NCI-H69 (cell line): ENCODE results near the gene C2CD4C.
"Not testable (repeated sequence)": the region's sequence is repeated elsewhere in the genome, so short reads cannot be mapped to it uniquely, and the experiment has no call there.

ENCODE experiments used
- DNase-seq: peaks from one replicate; lab custom pipeline; 2025; lab: John Stamatoyannopoulos, UW

Gene C2CD4C

DNA sequence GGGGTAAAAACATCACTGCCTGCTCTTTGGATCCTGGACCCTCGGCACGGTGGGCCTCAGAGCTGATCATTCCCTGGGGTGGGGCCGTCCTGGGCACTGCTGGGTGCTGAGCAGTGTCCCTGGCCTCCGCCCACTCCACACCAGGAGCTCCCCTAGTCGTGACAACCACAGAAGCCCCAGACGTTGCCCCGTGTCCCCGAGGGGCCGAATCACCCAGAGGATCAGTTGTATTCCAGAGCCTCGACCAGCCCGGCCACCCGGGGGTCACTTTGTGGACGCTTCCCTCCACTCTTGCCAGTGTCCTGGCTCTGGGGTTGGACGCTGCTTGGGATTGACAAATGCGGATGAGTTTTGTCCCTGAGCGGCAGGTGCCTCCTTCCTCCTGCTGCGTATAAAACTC is 10.2 kb downstream of the C2CD4C start:
- DNase-seq, result no peak

- DNase-seq, result no peak
These were observed 10.8 kb downstream of the C2CD4C start for GRCh38 chr19:397941-398706.

DNA sequence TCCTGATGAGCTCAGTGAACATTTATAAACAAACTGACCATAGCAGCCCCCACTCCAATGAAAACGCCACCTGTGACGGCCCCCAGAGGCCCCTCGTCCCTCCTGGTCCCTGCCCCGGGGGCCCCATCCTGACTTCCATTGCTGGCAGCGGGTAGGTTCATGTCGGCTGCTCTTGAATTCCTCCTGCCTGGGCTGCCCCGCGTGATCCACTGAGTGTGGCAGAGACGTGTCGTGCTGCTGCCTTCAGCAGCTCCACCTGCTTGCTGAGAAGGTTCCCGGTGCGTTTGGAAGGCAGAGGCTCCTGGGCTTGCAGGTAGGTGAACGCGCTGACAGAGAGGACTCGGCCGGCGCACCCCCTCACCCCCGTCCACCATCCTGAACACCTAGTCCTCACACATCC is 11.6 kb downstream of the C2CD4C start:
- DNase-seq, result no peak

GRCh38 chr19:395467-395866 is 13.5 kb downstream of the C2CD4C start:
- DNase-seq, result no peak

DNA sequence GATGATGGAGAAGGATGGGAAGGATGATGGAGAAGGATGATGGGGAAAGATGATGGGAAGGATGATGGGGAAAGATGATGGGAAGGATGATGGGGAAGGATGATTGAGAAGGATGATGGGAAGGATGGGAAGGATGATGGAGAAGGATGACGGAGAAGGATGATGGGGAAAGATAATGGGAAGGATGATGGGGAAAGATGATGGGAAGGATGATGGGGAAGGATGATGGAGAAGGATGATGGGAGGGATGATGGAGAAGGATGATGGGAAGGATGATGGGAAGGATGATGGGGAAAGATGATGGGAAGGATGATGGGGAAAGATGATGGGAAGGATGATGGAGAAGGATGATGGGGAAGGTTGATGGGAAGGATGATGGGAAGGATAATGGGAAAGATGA is 14.1 kb downstream of the C2CD4C start:
- not testable (repeated sequence) for DNase-seq

DNA sequence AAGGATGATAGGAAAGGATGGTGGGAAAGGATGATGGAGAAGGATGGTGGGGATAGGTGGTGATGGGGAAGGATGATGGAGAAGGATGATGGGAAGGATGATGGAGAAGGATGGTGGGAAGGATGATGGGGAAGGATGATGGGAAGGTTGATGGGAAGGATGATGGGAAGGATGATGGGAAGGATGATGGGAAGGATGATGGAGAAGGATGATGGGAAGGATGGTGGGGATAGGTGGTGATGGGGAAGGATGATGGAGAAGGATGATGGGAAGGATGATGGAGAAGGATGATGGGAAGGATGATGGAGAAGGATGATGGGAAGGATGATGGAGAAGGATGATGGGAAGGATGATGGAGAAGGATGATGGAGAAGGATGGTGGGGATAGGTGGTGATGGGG is 15.4 kb downstream of the C2CD4C start:
- DNase-seq, result not testable (repeated sequence)

DNA sequence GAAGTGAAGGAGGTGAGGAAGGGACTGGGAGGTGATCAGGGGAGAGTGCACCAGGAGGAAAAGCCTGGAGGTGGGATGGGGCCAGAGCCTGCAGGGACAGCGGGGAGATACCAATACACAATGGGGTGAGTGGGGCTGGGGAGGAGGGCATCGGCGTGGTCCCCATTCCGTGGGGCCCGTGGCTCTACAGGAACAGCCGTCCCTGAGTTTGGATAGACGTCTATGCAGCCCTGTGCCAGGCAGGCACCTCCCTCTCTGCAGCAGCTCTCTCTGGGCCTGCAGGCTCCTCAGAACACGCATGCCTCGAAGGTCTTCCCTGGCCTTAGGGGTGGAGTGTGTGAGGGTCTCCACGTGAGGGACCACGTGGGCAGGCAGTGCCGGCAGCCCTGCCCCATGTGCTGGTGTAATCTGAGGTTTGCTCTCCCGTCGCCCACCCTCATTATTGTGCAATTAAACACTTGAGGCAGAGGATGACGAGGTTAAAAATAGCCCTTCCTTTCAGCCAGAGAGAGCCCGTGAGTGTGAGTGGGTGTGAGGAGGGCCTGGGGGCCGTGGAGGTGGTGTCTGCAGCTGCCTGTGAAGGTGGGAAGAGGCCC is 16.5 kb downstream of the C2CD4C start:
- no peak for DNase-seq

- no peak for DNase-seq
These were observed 17.1 kb downstream of the C2CD4C start for GRCh38 chr19:391726-392374.

GRCh38 chr19:391207-391557 is 17.8 kb downstream of the C2CD4C start:
- no peak for DNase-seq

GRCh38 chr19:390386-391206 is 18.4 kb downstream of the C2CD4C start:
- DNase-seq, result no peak

- no peak for DNase-seq
These were observed 19.0 kb downstream of the C2CD4C start for GRCh38 chr19:389935-390289.

DNA sequence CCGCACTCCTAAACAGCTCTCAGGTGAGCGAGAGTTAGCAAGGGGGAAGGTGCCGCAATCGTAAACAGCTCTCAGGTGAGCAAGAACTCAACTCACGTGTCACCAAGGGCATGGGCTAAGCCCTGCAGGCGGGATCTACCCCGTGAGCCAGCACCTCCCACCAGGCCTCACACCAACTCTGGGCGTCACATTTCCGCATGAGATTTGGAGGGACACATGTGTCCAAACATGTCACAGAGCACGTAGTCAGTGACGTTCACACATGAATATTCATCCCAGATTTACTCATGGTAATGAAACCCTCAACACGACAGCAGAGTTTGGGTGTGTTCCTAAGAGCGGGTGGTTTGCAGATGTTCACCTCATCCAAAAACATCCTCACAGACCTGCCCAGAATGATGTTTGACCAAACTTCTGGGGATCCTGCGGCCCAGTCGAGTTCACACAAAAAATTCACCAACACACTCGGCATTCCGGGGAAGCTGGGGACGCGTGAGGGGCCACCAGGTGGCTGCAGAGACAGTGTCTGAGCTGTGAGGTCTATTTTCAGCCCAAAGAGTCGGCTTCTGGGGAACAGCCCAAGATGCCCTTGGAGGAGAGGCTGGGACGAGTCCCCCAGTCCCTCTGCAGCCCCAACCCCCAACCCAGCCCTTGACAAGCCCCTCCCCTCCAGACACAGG is 19.6 kb downstream of the C2CD4C start:
- no peak for DNase-seq

GRCh38 chr19:388691-389090 is 20.3 kb downstream of the C2CD4C start:
- no peak for DNase-seq

- DNase-seq, result no peak
These were observed 21.2 kb downstream of the C2CD4C start for GRCh38 chr19:387777-388176.

- not testable (repeated sequence) for DNase-seq
These were observed 22.2 kb downstream of the C2CD4C start for GRCh38 chr19:386632-387301.

- not testable (repeated sequence) for DNase-seq
These were observed 22.8 kb downstream of the C2CD4C start for GRCh38 chr19:386189-386588.

DNA sequence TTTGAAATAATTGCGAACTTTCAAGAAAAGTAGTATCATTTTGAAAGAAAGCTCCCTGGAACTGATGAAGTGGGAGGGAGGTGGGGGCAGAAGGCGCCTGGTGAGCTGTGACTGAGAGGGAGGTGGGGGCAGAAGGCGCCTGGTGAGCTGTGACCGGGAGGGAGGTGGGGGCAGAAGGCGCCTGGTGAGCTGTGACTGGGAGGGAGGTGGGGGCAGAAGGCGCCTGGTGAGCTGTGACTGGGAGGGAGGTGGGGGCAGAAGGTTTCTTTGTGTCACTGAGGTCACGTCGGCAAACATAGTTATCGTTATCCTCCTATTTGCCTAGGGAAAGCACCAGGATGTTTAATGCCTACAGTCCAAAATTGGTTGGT is 24.2 kb downstream of the C2CD4C start:
- DNase-seq, result no peak

GRCh38 chr19:383922-384798 is 24.8 kb downstream of the C2CD4C start:
- DNase-seq, result no peak

- no peak for DNase-seq
These were observed 25.9 kb downstream of the C2CD4C start for GRCh38 chr19:383040-383439.

DNA sequence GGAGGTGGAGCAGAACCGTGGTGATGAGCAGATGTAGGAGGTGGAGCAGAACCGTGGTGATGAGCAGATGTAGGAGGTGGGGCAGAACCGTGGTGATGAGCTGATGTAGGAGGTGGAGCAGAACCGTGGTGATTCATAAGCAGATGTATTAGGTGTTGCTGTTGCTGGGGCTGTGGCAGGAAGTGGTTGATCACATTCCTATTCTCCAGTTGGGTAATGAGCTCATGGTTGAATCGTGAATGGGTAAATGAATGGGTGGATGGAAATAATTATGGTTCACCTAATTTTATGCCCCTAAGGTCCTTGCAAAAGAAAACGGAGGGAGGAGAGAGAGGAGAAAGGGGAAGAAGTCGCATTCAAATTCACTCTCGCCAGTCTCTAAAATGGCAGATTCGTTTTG is 26.4 kb downstream of the C2CD4C start:
- DNase-seq, result peak; percentile 83

DNA sequence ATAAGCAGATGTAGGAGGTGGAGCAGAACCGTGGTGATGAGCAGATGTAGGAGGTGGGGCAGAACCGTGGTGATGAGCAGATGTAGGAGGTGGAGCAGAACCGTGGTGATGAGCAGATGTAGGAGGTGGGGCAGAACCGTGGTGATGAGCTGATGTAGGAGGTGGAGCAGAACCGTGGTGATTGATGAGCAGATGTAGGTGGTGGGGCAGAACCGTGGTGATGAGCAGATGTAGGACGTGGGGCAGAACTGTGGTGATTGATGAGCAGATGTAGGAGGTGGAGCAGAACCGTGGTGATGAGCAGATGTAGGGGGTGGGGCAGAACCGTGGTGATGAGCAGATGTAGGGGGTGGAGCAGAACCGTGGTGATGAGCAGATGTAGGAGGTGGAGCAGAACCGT is 27.0 kb downstream of the C2CD4C start:
- peak; percentile 22 for DNase-seq
